ENCODE data around the gene ANKRD23.

DNA sequence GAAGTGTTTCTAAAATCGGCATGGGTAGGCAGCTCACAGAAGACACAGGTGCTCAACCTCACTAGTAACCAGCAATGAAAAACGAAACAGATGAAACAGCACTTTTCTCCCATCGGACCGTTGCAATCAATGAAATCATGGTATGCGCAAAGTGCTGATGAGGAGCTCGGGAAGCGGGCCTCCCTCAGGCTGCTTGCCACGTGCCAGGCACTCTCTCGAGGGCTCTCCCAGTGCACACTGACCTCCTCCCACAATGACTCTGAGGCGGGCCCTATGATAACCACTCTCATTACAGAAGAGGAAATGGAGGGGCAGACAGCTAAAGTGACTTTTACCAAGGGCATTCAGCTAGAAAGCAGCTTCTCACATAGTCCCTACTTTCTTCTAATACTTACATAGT is 3.8 kb upstream of the ANKRD23 start:
- TF ChIP-seq CTCF (IDR thresholded peaks at IDR 0.05; ENCODE audit: low read depth, low read length) (no peak), POLR2A (IDR thresholded peaks at IDR 0.05; ENCODE audit: extremely low read depth, insufficient read length) (no peak), MYC (IDR thresholded peaks at IDR 0.05; ENCODE audit: low read depth, low read length) (no peak)
